MCF 10A (cell line): ENCODE measurements around the gene ZNF724. TPM values are rescaled to one million over a fixed set of nuclear protein-coding genes. Genes with fewer than 3 reads are reported as not detected.
A peak's percentile ranks its signal among the peaks of the same experiment; 100 is the strongest.
"Not testable (repeated sequence)": the region's sequence is repeated elsewhere in the genome, so short reads cannot be mapped to it uniquely, and the experiment has no call there.

Source experiments
- BruUV-seq: library from RNA; stranded (reverse); fragments of 400-500 nt; replicated peaks from 2 replicates; lab custom pipeline; 2021; lab: Mats Ljungman, UMichigan
- CTCF ChIA-PET: fragments of 300-600 bp; sonication (Branson Sonifier 250); formaldehyde crosslinking; extraction: SDS; loops from one replicate; lab custom pipeline; 2021; ENCODE audit warnings: antibody characterized with exemption, inconsistent platforms; lab: Yijun Ruan, JAX
- POLR2A ChIA-PET: fragments of 300-600, 350-650 bp; sonication (Branson Sonifier 250); formaldehyde crosslinking; extraction: SDS; loops from one replicate; lab custom pipeline; 2020; ENCODE audit warnings: antibody characterized with exemption, inconsistent platforms; lab: Yijun Ruan, JAX
- DNase-seq: peaks from one replicate; pipeline ENCODE4 v3.0.0-alpha.2; 2018; ENCODE audit not compliant: unreplicated experiment
- H3K27ac Mint-ChIP-seq: one replicate; pipeline ENCODE4 v1.8.0; 2022; ENCODE audit warnings: mild to moderate bottlenecking, low read depth, mixed read lengths; ENCODE audit not compliant: unreplicated experiment
- H3K27me3 Mint-ChIP-seq: one replicate; pipeline ENCODE4 v1.8.0; 2022; ENCODE audit warnings: mixed read lengths; ENCODE audit not compliant: insufficient read depth, unreplicated experiment
- H3K36me3 Mint-ChIP-seq: one replicate; pipeline ENCODE4 v1.8.0; 2022; ENCODE audit warnings: mild to moderate bottlenecking, moderate library complexity, mixed read lengths; ENCODE audit not compliant: insufficient read depth, unreplicated experiment
- H3K4me1 Mint-ChIP-seq: one replicate; pipeline ENCODE4 v1.8.0; 2022; ENCODE audit warnings: mixed read lengths; ENCODE audit not compliant: insufficient read depth, unreplicated experiment
- H3K4me3 Mint-ChIP-seq: one replicate; pipeline ENCODE4 v1.8.0; 2022; ENCODE audit warnings: mild to moderate bottlenecking, moderate library complexity, mixed read lengths; ENCODE audit not compliant: unreplicated experiment
- H3K9me3 Mint-ChIP-seq: one replicate; pipeline ENCODE4 v1.8.0; 2022; ENCODE audit warnings: mixed read lengths; ENCODE audit not compliant: unreplicated experiment
- CTCF ChIP-seq: fragments of 200-600 bp; IDR thresholded peaks from one replicate; pipeline ENCODE4 v1.8.0; 2022; ENCODE audit warnings: antibody characterized with exemption, mild to moderate bottlenecking; ENCODE audit not compliant: unreplicated experiment
- intact Hi-C: fragments of 100-400 bp; cut with micrococcal nuclease; formaldehyde crosslinking; loops from 2 replicates; pipeline ENCODE4 v1.14.1; 2022
- total RNA-seq: library from RNA; stranded (reverse); gene quantifications from 2 replicates; pipeline ENCODE4 v1.2.3, GENCODE V29; 2022

ZNF724 gene
- total RNA-seq, 1 experiment from 2014 or later, result 6.9 TPM

DNA sequence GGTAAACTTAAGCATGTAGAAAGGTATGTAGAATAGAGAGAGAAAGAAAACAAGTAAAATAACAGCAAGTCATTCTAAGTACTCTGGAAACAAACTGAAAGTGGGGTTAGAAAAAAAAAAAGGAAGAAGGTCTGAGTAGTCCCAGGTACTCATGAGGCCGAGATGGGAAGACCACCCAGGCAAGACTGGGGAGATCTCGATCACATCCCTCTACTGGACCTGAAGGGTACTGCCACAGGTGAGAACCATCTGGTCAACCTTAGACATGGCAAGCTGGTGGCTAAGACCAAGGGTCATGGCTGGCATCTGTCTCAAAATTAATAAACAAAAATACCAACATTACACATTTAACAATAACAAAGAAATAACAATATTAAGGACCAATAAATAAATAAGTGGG is 36.3 kb upstream of the ZNF724 start:
- no peaks in the 10 kb centered on the region for H3K4me1 Mint-ChIP-seq
- no peak overlapping the region for H3K4me3 Mint-ChIP-seq
- peak; percentile 14 for TF ChIP-seq CTCF
- H3K9me3 Mint-ChIP-seq, result peaks cover 45% of the 10 kb centered on the region
- CTCF ChIA-PET, result no interaction called here
- H3K27me3 Mint-ChIP-seq, result no peaks in the 10 kb centered on the region
- no TSS peak for BruUV-seq
- no peaks in the 10 kb centered on the region for H3K36me3 Mint-ChIP-seq
- no peak for DNase-seq
- POLR2A ChIA-PET, result no interaction called here
- no peak overlapping the region for H3K27ac Mint-ChIP-seq
- intact Hi-C loops, result no loop called here

DNA sequence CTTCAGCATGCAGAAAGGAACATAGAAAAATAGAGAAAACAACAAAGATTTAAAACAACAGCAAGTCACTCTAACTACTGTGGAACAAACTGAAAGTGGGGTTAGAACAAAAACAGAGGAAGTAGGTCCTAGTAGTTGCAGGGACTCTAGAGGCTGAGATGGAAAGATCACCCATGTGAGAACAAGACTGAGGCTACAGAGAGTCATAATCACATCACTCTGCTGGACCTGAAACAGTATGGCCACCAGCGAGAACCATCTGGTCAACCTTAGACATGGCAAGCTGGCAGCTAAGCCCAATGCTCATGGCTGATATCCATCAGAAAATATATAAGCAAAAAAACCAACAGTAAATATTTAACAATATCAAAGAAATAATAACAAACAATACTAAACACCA is 35.8 kb upstream of the ZNF724 start:
- intact Hi-C loops, result no loop called here
- TF ChIP-seq CTCF, result no peak
- ChIA-PET POLR2A (no interaction called here), CTCF (no interaction called here)
- no peak overlapping the region for H3K4me3 Mint-ChIP-seq
- no peaks in the 10 kb centered on the region for H3K27me3 Mint-ChIP-seq
- no TSS peak for BruUV-seq
- no peak overlapping the region for H3K27ac Mint-ChIP-seq
- peaks cover 45% of the 10 kb centered on the region for H3K9me3 Mint-ChIP-seq
- no peaks in the 10 kb centered on the region for H3K4me1 Mint-ChIP-seq
- DNase-seq, result no peak
- no peaks in the 10 kb centered on the region for H3K36me3 Mint-ChIP-seq

- H3K4me1 Mint-ChIP-seq, intact Hi-C loops, H3K4me3 Mint-ChIP-seq, H3K27me3 Mint-ChIP-seq, BruUV-seq, DNase-seq, H3K27ac Mint-ChIP-seq, CTCF ChIA-PET, H3K36me3 Mint-ChIP-seq: not testable (repeated sequence)
- POLR2A ChIA-PET, result interaction anchor here (0.5 kb wide), 1 partner anchor 13 kb away, joined by 4 read pairs; no protein-coding TSS in a partner anchor
- H3K9me3 Mint-ChIP-seq, result peaks cover 45% of the 10 kb centered on the region
Observed at GRCh38 chr19:23285326-23285725, 35.1 kb upstream of the ZNF724 start.

DNA sequence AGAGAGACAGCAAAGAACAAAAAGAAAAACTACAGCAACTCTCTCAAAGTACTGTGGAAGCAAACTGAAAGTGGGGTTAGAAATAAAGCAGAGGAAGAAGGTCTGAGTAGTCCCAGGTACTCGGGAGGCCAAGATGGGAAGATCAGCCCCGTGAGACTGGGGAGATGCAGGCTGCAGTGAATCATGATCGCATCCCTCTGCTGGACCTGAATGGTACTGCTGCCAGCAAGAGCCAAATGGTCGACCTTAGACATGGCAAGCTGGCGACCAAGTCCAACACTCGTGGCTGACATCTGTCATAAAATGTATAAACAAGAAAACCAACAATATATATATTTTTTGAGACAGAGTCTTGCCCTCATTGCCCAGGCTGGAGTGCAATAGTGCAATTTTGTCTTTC is 33.7 kb upstream of the ZNF724 start:
- DNase-seq, result peak; percentile 27
- Mint-ChIP-seq H3K36me3 (no peaks in the 10 kb centered on the region), H3K4me3 (no peak overlapping the region), H3K27me3 (no peaks in the 10 kb centered on the region), H3K27ac (no peak overlapping the region), H3K9me3 (peaks cover 45% of the 10 kb centered on the region), H3K4me1 (no peaks in the 10 kb centered on the region)
- ChIA-PET CTCF (interaction anchor here (0.7 to 0.9 kb wide), 2 partner anchors 11 to 858 kb away, joined by 3 read pairs; no protein-coding TSS in a partner anchor), POLR2A (interaction anchor here (1.2 kb wide), 1 partner anchor 10 kb away, joined by 3 read pairs; no protein-coding TSS in a partner anchor)
- intact Hi-C loops, result no loop called here
- TF ChIP-seq CTCF, result peak; percentile 35
- no TSS peak for BruUV-seq
